IPS DF 4.7 (cell line): Measurements from ENCODE around the gene FREM2.

Source experiments
- DNase-seq: peaks from one replicate; pipeline ENCODE4 v3.0.0-alpha.2; 2013; ENCODE audit warnings: low spot score; ENCODE audit errors: extremely low read depth

Gene FREM2

GRCh38 chr13:38883783-38884182 is 196.9 kb downstream of the FREM2 start:
- DNase-seq = no peak

DNA sequence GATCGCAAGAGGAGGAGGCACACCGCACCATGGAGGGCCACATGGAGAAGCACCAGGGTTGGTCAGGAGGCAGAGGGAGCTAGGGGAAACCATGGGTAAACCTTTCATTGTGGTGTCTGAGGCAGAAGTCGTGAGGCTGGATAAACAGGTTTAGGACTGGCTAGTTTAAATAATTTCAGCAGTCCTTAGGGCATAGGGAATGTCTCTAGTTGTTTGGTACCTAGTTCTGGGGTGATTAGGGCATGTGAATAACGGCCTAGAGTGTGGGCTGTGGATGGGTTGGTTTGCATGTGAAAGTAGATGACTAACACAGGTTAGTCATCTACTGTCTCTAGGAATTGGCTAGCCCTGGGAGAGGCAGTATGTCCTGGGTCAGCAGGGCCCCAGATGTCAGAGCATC is 201.4 kb downstream of the FREM2 start:
- no peak for DNase-seq

DNA sequence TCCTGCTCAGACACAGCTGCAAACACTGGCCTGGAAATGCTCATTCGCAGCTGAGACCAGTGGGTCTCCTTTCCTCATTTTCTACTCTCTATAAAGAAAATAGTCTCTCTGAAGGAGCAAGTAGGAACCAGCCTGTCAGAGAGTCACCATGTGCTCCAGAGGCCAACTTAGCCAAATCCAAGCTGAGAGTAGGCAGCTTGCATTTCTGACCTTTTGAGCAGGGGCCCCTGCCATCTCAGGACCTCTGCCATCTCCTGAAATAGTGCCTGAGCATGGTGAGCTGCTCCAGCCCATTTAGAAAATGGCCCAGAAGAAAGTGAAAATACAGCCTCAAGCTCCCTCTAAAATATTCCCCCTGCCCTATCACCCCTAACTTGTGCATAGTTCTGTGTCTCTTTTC is 208.2 kb downstream of the FREM2 start:
- no peak for DNase-seq

DNA sequence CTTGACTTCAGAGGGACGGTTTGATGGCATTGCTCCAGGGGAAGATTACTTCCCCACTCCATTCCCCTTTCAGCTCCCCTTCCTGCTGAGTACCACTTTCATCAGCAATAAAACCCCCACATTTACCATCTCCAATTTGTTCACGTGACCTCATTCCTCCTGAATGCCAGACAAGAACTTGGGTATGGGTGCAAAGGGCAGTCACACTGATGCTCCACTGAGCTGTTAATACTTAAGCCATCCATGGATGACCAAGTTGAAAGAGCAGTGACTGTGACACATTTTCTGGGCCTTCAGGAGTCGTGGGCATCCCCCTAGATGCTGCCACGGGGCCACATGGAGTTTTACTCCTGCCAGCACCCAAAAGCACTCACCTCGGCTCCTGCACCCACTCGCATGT is 210.6 kb downstream of the FREM2 start:
- no peak for DNase-seq

DNA sequence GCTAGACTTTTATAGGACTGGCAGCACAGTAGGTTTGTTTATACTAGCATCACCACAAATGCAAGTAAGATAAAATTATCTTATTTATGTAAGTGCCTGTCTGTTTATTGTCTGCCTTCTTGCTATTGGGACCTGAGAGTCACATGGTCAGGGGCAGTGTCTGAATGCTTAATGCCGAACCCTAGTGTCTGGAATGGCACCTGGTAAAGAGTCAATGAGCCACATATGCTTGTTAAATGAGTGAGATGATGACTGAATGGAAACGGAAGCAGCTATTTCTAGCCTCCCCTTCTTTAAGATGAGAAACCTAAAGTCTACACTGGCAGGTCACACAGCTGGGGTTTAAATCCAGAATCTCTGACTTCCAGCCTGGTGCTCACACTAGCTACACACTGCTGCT is 211.6 kb downstream of the FREM2 start:
- no peak for DNase-seq

GRCh38 chr13:38899571-38899970 is 212.7 kb downstream of the FREM2 start:
- DNase-seq = no peak

- DNase-seq = no peak
These were observed 213.3 kb downstream of the FREM2 start for GRCh38 chr13:38900188-38900587.

- no peak for DNase-seq
These were observed 215.7 kb downstream of the FREM2 start for GRCh38 chr13:38902551-38902950.

- DNase-seq = no peak
These were observed 218.2 kb downstream of the FREM2 start for GRCh38 chr13:38905081-38905480.

DNA sequence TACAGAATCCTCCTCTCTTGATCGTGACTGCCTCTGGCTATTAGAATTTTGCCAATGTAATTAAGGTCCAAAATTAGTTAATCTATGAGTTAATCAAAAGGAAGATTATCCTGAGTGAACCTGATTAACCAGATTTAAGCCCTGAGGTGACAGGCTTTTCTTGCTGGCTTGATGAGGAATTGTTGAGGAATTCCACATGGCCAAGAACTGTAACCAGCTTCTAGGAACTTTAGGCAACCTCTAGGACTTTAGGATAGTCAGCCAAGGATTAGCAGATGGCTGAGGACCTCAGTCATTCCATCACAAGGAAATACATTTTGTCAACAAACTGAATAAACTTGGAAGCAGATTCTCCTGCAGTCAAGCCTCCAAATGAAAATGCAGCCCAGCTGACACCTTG is 219.0 kb downstream of the FREM2 start:
- no peak for DNase-seq

- no peak for DNase-seq
These were observed 221.7 kb downstream of the FREM2 start for GRCh38 chr13:38908574-38908973.

- DNase-seq = no peak
These were observed 227.2 kb downstream of the FREM2 start for GRCh38 chr13:38914070-38914469.

DNA sequence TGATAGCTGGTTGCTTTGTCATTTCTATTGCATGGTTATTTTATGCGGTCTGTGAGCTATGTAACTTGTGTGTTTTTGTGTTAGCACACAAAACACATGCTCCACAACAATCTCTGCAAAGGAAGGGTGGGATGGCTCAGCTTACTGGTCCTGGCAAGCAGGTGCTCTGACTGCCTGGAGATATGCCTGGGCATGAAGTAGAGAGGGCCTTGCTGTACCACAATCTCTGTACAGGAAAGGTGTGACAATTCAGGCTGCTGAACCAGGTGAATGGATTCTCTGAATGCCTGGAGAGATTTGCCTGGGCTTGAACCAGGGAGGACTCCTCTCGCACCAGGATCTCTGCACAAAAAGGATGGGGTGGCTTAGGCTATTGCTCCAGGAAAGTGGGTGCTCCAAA is 234.2 kb downstream of the FREM2 start:
- no peak for DNase-seq

DNA sequence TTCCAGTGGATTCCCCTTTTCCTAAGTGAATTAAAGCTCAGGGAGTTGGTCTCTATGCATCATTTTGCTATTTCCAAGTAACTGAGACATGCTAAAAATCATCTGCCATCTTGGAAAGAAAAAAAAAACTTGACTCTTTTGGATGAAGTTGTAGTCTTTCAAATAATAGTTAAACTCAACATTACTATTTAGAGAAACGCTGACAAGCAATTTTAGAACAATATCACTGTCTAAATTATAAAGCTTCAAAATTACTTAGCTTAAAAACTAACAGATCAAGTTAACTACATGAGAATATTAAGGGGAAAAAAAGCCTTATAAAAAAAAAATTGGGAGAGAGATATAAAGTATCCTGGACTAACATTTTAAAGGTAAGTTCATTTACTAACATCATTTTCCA is 235.3 kb downstream of the FREM2 start:
- DNase-seq = no peak

DNA sequence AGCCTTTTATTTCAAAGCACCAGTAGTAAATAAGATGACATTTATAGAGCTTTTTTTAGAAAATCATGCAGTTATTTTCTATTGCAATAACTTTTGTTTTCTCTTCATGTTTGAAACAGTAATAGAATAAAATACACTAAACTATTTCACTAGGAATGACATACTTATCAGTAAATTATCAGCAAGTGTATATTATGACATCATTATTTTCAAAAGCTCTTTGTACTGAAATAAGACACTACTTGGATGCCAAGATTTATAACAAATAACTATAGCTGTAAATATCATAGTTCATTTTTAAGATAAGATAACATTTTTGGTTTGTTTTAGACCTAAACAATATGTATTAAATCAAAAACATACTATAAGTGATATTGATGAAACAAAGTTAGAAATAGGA is 246.9 kb downstream of the FREM2 start:
- DNase-seq = no peak
